ENCODE measurements around the gene PRC1. TPM values are rescaled to one million over a fixed set of nuclear protein-coding genes. Genes with fewer than 3 reads are reported as not detected.

The PRC1 gene
- total RNA-seq, 4 donors from 2014 or later: 3.6 to 12.9 (median 7.2) TPM

GRCh38 chr15:90959894-90960293 is 34.4 kb downstream of the PRC1 start:
- no peaks in the 10 kb centered on the region for H3K9me3 ChIP-seq
- H3K4me3 ChIP-seq (replicated peaks in 1 of 3): no peak overlapping the region
- 92% methylated on average over 3 of the region's 5 CpGs; no CpG with 5 or more reads in 1 of the 2 donors for WGBS, 2 donors
- TF ChIP-seq POLR2A (IDR thresholded peaks at IDR 0.05) (no peak), CTCF (IDR thresholded peaks at IDR 0.05) (no peak)
- no peak overlapping the region for H3K27ac ChIP-seq
- DNase-seq: no peak
- intact Hi-C loops (cut with DNase I): loop anchor here (5.0 kb wide), 2 partner anchors 92 to 312 kb away; no protein-coding TSS in a partner anchor
- H3K36me3 ChIP-seq: peaks cover 3 to 11% of the 10 kb centered on the region in 2 donors
- no peaks in the 10 kb centered on the region for H3K27me3 ChIP-seq
- peaks cover 21 to 22% of the 10 kb centered on the region in 2 donors for H3K4me1 ChIP-seq

GRCh38 chr15:90959028-90959595 is 35.2 kb downstream of the PRC1 start:
- H3K4me3 ChIP-seq (replicated peaks in 1 of 3): no peak overlapping the region
- H3K9me3 ChIP-seq: no peaks in the 10 kb centered on the region
- TF ChIP-seq CTCF (IDR thresholded peaks at IDR 0.05): no peak
- TF ChIP-seq POLR2A (IDR thresholded peaks at IDR 0.05): no peak
- DNase-seq: no peak
- H3K27me3 ChIP-seq: no peaks in the 10 kb centered on the region
- H3K4me1 ChIP-seq: peaks cover 21 to 22% of the 10 kb centered on the region in 2 donors
- H3K27ac ChIP-seq: no peak overlapping the region
- intact Hi-C loops (cut with DNase I): loop anchor here (5.0 kb wide), 2 partner anchors 93 to 313 kb away; no protein-coding TSS in a partner anchor
- 83 to 89% methylated on average over 8 of the region's 8 CpGs for WGBS, 2 donors
- peaks cover 3 to 11% of the 10 kb centered on the region in 2 donors for H3K36me3 ChIP-seq

- H3K36me3 ChIP-seq: peaks cover 3 to 11% of the 10 kb centered on the region in 2 donors
- no peak for DNase-seq
- 59 to 83% methylated on average over 6 of the region's 6 CpGs for WGBS, 2 donors
- peaks cover 21 to 22% of the 10 kb centered on the region in 2 donors for H3K4me1 ChIP-seq
- no peak overlapping the region for H3K4me3 ChIP-seq (replicated peaks in 1 of 3)
- intact Hi-C loops (cut with DNase I): loop anchor here (5.0 kb wide), 2 partner anchors 95 to 315 kb away; no protein-coding TSS in a partner anchor
- no peaks in the 10 kb centered on the region for H3K27me3 ChIP-seq
- no peak for TF ChIP-seq CTCF (IDR thresholded peaks at IDR 0.05)
- no peak for TF ChIP-seq POLR2A (IDR thresholded peaks at IDR 0.05)
- no peak overlapping the region for H3K27ac ChIP-seq
- H3K9me3 ChIP-seq: no peaks in the 10 kb centered on the region
Observed at GRCh38 chr15:90957791-90958190, 36.5 kb downstream of the PRC1 start.

GRCh38 chr15:90957031-90957790 is 37.1 kb downstream of the PRC1 start:
- peaks cover 3 to 14% of the 10 kb centered on the region in 2 donors for H3K36me3 ChIP-seq
- TF ChIP-seq POLR2A (IDR thresholded peaks at IDR 0.05): no peak
- TF ChIP-seq CTCF (IDR thresholded peaks at IDR 0.05): no peak
- H3K27me3 ChIP-seq: no peaks in the 10 kb centered on the region
- peak; percentile 31 to 35 for DNase-seq
- H3K27ac ChIP-seq: peak overlapping the region in 1 of 3 donors; percentile 24
- intact Hi-C loops (cut with DNase I): loop anchor here (5.0 kb wide), 2 partner anchors 95 to 315 kb away; no protein-coding TSS in a partner anchor
- H3K9me3 ChIP-seq: no peaks in the 10 kb centered on the region
- 30 to 41% methylated on average over 7 to 13 of the region's 63 CpGs for WGBS, 2 donors
- peaks cover 21 to 22% of the 10 kb centered on the region in 2 donors for H3K4me1 ChIP-seq
- H3K4me3 ChIP-seq (replicated peaks in 1 of 3): peak overlapping the region in 2 of 3 donors; percentile 25 to 68
